SK-MEL-5 (cell line): ENCODE measurements around the gene HPD. TPM values are rescaled to one million over a fixed set of nuclear protein-coding genes. Genes with fewer than 3 reads are reported as not detected.
"Not testable (repeated sequence)": the region's sequence is repeated elsewhere in the genome, so short reads cannot be mapped to it uniquely, and the experiment has no call there.

Source experiments
- DNase-seq: peaks from one replicate; pipeline ENCODE4 v3.0.0-alpha.2; 2016; ENCODE audit warnings: low read depth, low spot score
- in situ Hi-C: cut with HindIII; loops from 2 replicates; pipeline ENCODE4 v1.10.0; 2016; ENCODE audit warnings: low sequenced_read_pairs, high pct_unique_total_duplicates, low pct_unique_long_range_greater_than_20kb
- small RNA-seq, 2 experiments: library from RNA; depleted of rRNA; stranded (forward); fragments of <200 nt; gene quantifications; one replicate each; pipeline ENCODE3, GENCODE V24; 2014
- total RNA-seq: library from RNA; depleted of rRNA; stranded (reverse); fragments of >200 nt; shearing (Covaris generic); gene quantifications from 2 replicates; pipeline ENCODE4 v1.2.3, GENCODE V29; 2014; rRNA removed

Gene HPD
- total RNA-seq, 1 experiment from 2014 or later, result not detected

GRCh38 chr12:121796855-121797751 is 61.6 kb downstream of the HPD start:
- peak; percentile 91 for DNase-seq
- in situ Hi-C loops, result no loop called here

DNA sequence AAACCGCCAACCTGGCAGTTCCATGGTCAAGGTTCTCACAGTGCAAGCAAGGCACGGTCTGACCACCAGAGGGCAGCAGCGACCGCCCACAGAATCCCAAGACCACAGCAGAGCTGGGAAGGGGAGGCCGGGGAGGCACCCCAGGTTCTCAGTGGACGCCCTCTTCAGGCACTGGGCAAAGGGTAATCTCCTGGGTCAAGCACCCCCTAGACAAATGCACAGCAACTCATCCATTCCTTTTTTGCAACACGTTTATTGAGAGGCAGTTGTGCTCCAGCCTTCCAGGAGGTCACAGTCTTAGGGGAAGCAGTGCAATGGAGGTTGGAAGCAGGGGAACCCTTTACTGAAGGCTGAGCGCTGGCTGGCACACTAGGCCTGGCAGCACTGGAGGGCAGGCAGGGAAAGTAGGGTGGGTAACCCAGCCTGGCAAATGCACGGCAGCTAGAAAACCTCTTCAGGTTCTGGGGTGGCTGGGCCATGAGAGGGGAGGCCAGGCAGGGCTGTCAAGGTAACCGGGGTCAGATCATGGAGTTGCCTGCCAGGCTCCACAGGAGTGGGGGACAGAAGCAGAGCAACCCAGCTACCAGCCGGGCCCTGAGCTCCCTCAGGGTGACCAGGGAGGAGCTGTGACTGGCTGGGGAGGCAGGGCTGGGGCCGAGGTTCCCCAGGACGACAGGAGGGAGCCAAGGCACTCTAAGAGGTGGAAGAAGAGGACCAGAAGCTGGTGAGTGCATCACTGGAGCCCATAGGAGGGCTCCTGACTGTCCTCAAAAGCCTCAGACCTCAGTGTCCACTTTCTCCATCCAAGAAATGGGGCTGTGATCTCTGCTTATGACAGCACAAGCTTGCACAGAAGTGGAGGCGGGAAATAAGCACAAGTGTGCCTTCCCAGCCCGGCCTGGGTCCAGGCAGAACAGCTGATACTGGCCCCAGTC is 63.4 kb downstream of the HPD start:
- peak; percentile 85 for DNase-seq
- in situ Hi-C loops, result no loop called here

- in situ Hi-C loops, result no loop called here
- DNase-seq, result no peak
Observed at GRCh38 chr12:121794534-121795033, 64.1 kb downstream of the HPD start.

DNA sequence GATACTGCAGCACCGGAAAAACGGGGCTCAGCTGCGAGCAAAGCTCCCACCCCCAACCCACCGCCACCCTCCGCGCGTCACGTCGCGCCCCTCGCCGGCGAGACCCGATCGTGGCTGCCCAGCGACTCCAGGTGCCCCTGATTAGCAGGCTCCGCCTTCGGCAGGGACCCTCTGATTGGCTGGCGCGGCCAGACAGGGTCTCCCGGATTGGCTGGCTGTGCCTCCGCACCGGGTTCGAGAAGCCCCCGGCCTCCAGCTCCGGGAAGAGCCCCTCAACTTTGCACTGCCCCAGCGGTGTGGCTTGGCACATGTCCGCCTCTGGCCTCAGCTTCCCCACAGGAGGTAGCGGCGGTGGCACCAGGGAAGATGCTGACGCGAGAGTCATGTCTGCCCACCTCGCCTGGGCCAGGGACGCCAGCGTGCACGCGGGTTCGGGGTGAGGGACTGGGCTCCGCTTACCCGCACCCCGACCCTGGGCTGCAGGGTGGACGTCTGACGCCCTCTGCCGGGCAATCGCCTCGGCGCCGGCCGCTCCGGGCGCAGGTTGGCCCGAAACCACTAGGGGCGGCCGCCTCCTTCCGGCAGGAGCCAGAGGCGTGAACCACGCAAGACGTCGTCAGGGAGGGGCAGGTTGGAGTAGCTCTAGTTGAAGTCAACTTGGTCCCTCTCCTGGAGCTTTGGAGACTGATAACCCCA is 64.7 kb downstream of the HPD start:
- peak; percentile 90 for DNase-seq
- in situ Hi-C loops, result no loop called here

DNA sequence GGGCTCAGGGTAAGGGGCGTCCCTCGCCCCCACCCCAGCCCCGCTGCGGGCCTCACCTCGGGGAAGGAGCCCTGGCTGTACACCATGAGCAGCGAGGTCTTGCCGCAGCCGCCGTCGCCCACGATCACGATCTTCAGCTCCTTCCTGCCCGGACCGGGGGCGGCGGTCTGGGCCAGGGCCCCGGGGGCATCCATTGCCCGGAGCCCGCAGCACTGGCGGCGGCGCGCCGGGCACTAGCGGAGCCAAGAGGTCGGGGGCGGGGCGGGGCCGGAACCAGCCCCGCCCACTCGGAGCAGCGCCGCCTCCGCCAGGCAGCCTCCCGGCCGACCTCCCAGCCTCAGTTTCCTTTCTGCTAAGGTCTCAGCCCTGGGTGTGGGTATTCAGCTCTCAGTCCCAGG is 65.2 kb downstream of the HPD start, which contains the start of gene RHOF:
RHOF (minus strand) TSS at position 249 of the 398 bp plus-strand sequence; CDS start at position 194, 55 bp downstream.
- DNase-seq, result no peak
- in situ Hi-C loops, result no loop called here

DNA sequence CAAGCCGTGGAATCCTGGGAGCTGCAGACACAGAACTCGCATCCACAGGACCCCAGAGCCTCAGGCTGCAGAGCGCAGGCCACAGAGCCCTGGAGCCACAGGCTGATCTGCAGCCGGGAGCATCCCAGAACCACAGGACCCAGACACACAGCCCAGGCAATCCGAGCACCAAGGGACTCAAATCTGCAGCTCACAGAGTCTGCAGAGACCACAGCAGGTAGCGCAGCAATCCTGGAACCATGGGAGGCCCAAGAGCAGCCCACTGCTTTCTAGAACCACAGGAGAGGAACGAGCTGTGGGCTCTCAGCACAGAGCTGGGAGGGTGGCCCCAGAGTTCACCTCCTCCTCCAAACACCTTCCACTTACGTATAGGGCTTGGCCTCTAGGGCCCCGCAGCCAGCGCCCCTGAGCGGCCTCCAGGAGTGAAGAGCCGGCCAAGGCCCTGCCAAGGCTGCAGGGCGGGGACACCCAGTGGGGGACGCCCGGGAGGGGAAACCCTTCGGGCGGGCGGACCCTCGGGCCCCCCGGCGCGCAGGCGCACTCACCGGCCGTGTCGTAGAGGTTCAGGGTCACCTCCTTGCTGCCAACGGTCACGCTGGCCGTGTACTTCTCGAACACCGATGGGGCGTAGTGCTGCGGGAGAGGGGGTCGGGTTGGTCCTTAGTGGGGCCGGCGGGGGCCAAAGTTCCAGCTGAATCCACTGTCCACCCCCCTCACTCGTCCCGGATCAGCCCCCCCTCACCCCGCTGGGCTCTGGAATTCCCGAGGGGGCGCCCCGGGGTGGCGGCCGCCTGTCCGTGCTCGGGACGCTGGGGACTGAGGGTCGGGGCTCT is 65.8 kb downstream of the HPD start:
- in situ Hi-C loops, result no loop called here
- DNase-seq, result no peak

DNA sequence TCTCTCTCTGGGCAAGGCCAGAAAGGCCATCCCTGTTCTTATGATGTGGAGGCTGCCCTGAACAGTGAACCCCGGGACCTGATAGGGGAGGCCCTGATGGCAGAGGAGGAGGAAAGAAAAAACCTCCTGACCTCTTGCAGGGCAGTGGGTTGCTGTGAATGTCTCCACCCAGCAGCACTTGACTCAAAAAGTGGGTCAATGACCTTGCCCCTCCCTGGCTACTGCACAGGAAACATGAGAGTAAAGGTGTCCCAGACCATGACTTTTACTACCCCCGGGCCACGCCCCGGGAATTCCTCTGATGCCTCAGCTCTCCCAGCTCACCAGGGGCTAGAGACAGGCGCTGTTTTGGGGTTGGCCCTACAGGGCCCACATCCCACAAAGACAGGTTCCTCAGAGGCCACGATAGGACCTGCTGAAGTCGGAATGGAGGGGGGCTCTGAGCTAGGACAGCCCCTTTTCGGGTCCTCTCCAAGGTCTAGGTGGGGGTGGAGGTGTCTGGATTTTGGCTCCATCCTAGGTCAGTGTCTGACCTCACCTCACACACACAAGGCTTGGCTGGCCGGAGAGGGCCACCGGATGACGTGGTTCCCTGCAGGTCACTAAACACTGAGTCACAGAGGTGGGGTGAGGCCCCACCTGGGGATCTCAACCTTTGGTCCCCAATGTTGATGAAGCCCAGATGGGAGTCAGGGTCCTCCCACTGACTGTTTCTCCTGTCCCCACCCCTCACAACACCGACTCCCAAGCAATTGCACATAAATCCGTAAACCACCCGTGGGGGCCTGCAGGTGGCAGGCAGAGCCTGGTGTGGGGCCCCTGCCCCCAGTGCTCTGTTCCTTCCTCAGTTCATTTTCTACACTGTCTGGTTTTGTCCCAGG is 66.7 kb downstream of the HPD start:
- no peak for DNase-seq
- in situ Hi-C loops, result no loop called here

- in situ Hi-C loops, DNase-seq: not testable (repeated sequence)
Observed at GRCh38 chr12:121790785-121791184, 67.9 kb downstream of the HPD start.

DNA sequence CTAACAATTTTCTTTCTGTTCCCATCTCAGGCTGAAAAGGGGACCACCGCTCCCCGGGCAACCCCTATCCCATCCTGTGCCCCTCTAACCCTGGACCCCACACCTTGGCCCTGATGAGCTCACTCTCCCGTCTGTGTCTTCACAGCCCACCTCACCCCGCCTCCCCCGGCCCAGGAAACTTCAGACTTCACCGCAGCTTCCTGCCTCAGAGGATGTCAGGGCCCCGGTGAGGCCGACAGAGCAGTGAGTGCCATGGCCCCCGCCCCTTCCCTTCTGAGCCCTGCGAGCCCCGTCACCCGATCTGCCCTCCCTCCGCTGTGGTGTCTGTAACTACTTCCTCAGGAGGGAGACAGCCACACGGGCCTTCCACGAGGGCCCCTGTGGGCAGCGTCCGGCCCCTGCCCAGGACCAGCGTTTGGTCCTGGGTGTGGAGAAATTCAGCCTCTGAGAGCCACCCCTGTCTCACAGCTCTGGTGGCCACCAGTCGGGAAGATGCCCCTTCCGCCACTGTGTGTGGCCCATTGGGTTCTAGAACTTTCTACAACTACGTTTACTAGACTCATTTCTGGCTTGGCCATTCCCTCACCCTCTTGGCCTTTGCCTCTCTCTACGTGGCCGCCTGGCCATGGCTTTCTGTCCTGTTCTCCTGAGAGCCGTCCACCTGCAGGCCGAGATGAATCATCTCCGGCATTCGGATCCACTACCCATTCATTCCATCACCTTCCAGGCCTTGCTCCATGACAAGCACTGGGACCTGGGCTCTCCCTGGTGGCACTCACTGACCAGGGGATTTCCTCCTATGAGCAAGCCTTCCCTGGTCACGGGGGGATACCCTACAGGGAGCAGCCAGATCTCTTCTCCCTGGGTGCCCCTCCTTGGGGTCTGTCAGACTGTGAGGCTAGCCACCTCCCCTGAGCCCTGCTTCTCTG is 68.6 kb downstream of the HPD start:
- DNase-seq, result no peak
- in situ Hi-C loops, result no loop called here

Small RNA genes lying within 50 kb of the gene (small RNA-seq; reads per million reads assigned to genes)
- 0 reads per million in 2 experiments for gene AC069503.3
- gene RF00017, result 0 reads per million in 2 experiments
- 0 reads per million in 2 experiments for gene RNU7-170P

Other genes with a start within 250 kb of the HPD start
- gene ORAI1, start 232.3 kb downstream of the HPD start, total RNA-seq, result 16.9 and 22.2 TPM in 2 replicates
- gene MORN3, start 189.2 kb downstream of the HPD start, total RNA-seq, result 0.13 TPM in 1 of 2 replicates, not detected in the other
- 13.6 and 14.2 TPM in 2 replicates for gene TMEM120B, start 146.1 kb downstream of the HPD start, total RNA-seq
- gene RHOF, start 65.2 kb downstream of the HPD start, total RNA-seq, result 5.3 and 5.7 TPM in 2 replicates
- 2.0 TPM in 2 replicates for gene SETD1B, start 54.9 kb downstream of the HPD start, total RNA-seq
- gene PSMD9, start 29.9 kb upstream of the HPD start, total RNA-seq, result 75.9 and 95.1 TPM in 2 replicates
- 3.3 and 5.3 TPM in 2 replicates for gene CFAP251, start 59.7 kb upstream of the HPD start, total RNA-seq
- gene BCL7A, start 163.0 kb upstream of the HPD start, total RNA-seq, result 11.7 and 14.4 TPM in 2 replicates
- 16.0 and 16.9 TPM in 2 replicates for gene MLXIP, start 219.9 kb upstream of the HPD start, total RNA-seq